Tibial artery (tissue), 4 donors: ENCODE results near the gene NR4A1.
A peak's percentile ranks its signal among the peaks of the same experiment; 100 is the strongest.

Source experiments
- DNase-seq, 2 donors: peaks; one replicate each; pipeline ENCODE4 v3.0.0-alpha.2; 2019
- H3K27ac ChIP-seq, 2 donors: fragments of 200-600 bp; sonication (generic) in 1 of 2; 1 replicate in 1 of 2; 2 replicates in 1 of 2; pipeline ENCODE4 v1.5.1; 2018 to 2019; ENCODE audit warnings: mild to moderate bottlenecking in 1 of 2
- H3K27me3 ChIP-seq, 2 donors: fragments of 200-600 bp; sonication (generic) in 1 of 2; one replicate each; pipeline versions ENCODE4 v1.5.1 to v1.6.0; 2016 to 2019
- H3K36me3 ChIP-seq, 3 donors: fragments of 200-600 bp; sonication (generic) in 2 of 3; one replicate each; pipeline ENCODE4 v1.5.1; 2016 to 2019; ENCODE audit warnings: mild to moderate bottlenecking in 2 of 3
- H3K4me1 ChIP-seq, 4 donors: fragments of 200-600 bp; sonication (generic) in 2 of 4; 1 replicate in 3 of 4; 2 replicates in 1 of 4; pipeline ENCODE4 v1.5.1; 2016 to 2019
- H3K4me3 ChIP-seq, 2 donors: fragments of 200-600 bp; sonication (generic) in 1 of 2; 1 replicate in 1 of 2; 2 replicates in 1 of 2; pipeline ENCODE4 v1.5.1; 2018 to 2019; ENCODE audit warnings: mild to moderate bottlenecking in 2 of 2
- H3K9me3 ChIP-seq, 3 donors: fragments of 200-600 bp; sonication (generic) in 1 of 3; one replicate each; pipeline ENCODE4 v1.5.1; 2016 to 2019
- CTCF ChIP-seq, 2 experiments: fragments of 200-600 bp in 1 of 2; fragments of 450-650 bp in 1 of 2; IDR thresholded peaks; one replicate each; pipeline ENCODE4 v1.5.1; 2017 to 2019; ENCODE audit warnings: antibody characterized with exemption in 2 of 2, mild to moderate bottlenecking in 1 of 2, moderate library complexity in 1 of 2
- intact Hi-C: fragments of 100-400 bp; cut with DNase I; formaldehyde crosslinking; loops from one replicate; pipeline ENCODE4 v1.15.0; 2023; ENCODE audit warnings: low total_unique reads

The NR4A1 gene

GRCh38 chr12:52026263-52026662, 25.0 kb upstream of the NR4A1 start:
- peak overlapping the region in 1 of 2 donors; percentile 73 for H3K27ac ChIP-seq
- peaks cover 4 to 35% (median 23%) of the 10 kb centered on the region in 4 donors for H3K4me1 ChIP-seq
- intact Hi-C loops = loop anchor here (2.0 kb wide), 1 partner anchor 57 kb away; no protein-coding TSS in a partner anchor

GRCh38 chr12:52027085-52027843, 24.0 kb upstream of the NR4A1 start:
- peaks cover 0 to 10% of the 10 kb centered on the region in 2 donors for H3K27me3 ChIP-seq
- no peak for TF ChIP-seq CTCF (IDR thresholded peaks at IDR 0.05)
- H3K9me3 ChIP-seq = no peaks in the 10 kb centered on the region
- no peak overlapping the region for H3K4me3 ChIP-seq
- intact Hi-C loops = loop anchor here (2.0 kb wide), 1 partner anchor 56 kb away; no protein-coding TSS in a partner anchor
- H3K27ac ChIP-seq = no peak overlapping the region
- DNase-seq = no peak
- peaks cover 4 to 41% (median 27%) of the 10 kb centered on the region in 4 donors for H3K4me1 ChIP-seq
- no peaks in the 10 kb centered on the region for H3K36me3 ChIP-seq

More at GRCh38 chr12:52026263-52026662, 25.0 kb upstream of the NR4A1 start:
- Histone ChIP-seq H3K27me3 (peaks cover 0 to 10% of the 10 kb centered on the region in 2 donors), H3K36me3 (no peaks in the 10 kb centered on the region), H3K4me3 (no peak overlapping the region), H3K9me3 (no peaks in the 10 kb centered on the region)
- DNase-seq = no peak
- TF ChIP-seq CTCF (IDR thresholded peaks at IDR 0.05) = no peak

- intact Hi-C loops = no loop called here
- TF ChIP-seq CTCF (IDR thresholded peaks at IDR 0.05) = no peak
- DNase-seq = no peak
- H3K27ac ChIP-seq = no peak overlapping the region
- H3K9me3 ChIP-seq = no peaks in the 10 kb centered on the region
- H3K4me1 ChIP-seq = peaks cover 0 to 34% (median 24%) of the 10 kb centered on the region in 4 donors
- H3K27me3 ChIP-seq = no peaks in the 10 kb centered on the region
- H3K36me3 ChIP-seq = no peaks in the 10 kb centered on the region
- no peak overlapping the region for H3K4me3 ChIP-seq
These were observed 21.6 kb upstream of the NR4A1 start for GRCh38 chr12:52029685-52030084.

GRCh38 chr12:52032446-52032803, 18.8 kb upstream of the NR4A1 start:
- H3K4me1 ChIP-seq = peaks cover 0 to 37% (median 29%) of the 10 kb centered on the region in 4 donors
- peak overlapping the region; percentile 79 to 83 for H3K27ac ChIP-seq
- intact Hi-C loops = no loop called here
- no peaks in the 10 kb centered on the region for H3K27me3 ChIP-seq
- H3K9me3 ChIP-seq = no peaks in the 10 kb centered on the region
- no peaks in the 10 kb centered on the region for H3K36me3 ChIP-seq
- peak overlapping the region; percentile 39 to 43 for H3K4me3 ChIP-seq
- no peak for TF ChIP-seq CTCF (IDR thresholded peaks at IDR 0.05)
- peak; percentile 91 to 93 for DNase-seq

- no peaks in the 10 kb centered on the region for H3K36me3 ChIP-seq
- peak overlapping the region; percentile 79 to 83 for H3K27ac ChIP-seq
- peak overlapping the region; percentile 39 to 43 for H3K4me3 ChIP-seq
- intact Hi-C loops = no loop called here
- no peaks in the 10 kb centered on the region for H3K27me3 ChIP-seq
- H3K4me1 ChIP-seq = peaks cover 0 to 42% (median 33%) of the 10 kb centered on the region in 4 donors
- H3K9me3 ChIP-seq = no peaks in the 10 kb centered on the region
- TF ChIP-seq CTCF (IDR thresholded peaks at IDR 0.05) = no peak
- peak; percentile 99 for DNase-seq
These were observed 18.3 kb upstream of the NR4A1 start for GRCh38 chr12:52032804-52033445.
